ENCODE results near the gene SON.
"Not testable (repeated sequence)": the region's sequence is repeated elsewhere in the genome, so short reads cannot be mapped to it uniquely, and the experiment has no call there.

The SON gene

DNA sequence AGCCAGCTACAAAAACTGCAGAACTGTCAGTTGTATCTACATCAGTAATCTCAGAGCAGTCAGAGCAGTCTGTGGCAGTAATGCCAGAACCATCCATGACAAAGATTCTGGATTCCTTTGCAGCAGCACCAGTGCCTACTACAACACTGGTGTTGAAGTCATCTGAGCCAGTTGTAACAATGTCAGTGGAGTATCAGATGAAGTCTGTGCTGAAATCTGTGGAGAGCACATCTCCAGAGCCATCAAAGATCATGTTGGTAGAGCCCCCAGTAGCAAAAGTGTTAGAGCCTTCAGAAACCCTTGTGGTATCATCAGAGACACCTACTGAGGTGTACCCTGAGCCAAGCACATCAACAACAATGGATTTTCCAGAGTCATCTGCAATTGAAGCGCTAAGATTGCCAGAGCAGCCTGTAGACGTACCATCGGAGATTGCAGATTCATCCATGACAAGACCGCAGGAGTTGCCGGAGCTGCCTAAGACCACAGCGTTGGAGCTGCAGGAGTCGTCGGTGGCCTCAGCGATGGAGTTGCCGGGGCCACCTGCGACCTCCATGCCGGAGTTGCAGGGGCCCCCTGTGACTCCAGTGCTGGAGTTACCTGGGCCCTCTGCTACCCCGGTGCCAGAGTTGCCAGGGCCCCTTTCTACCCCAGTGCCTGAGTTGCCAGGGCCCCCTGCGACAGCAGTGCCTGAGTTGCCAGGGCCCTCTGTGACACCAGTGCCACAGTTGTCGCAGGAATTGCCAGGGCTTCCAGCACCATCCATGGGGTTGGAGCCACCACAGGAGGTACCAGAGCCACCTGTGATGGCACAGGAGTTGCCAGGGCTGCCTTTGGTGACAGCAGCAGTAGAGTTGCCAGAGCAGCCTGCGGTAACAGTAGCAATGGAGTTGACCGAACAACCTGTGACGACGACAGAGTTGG is 7.3 kb downstream of the SON start:
- no peak for DNase-seq

DNA sequence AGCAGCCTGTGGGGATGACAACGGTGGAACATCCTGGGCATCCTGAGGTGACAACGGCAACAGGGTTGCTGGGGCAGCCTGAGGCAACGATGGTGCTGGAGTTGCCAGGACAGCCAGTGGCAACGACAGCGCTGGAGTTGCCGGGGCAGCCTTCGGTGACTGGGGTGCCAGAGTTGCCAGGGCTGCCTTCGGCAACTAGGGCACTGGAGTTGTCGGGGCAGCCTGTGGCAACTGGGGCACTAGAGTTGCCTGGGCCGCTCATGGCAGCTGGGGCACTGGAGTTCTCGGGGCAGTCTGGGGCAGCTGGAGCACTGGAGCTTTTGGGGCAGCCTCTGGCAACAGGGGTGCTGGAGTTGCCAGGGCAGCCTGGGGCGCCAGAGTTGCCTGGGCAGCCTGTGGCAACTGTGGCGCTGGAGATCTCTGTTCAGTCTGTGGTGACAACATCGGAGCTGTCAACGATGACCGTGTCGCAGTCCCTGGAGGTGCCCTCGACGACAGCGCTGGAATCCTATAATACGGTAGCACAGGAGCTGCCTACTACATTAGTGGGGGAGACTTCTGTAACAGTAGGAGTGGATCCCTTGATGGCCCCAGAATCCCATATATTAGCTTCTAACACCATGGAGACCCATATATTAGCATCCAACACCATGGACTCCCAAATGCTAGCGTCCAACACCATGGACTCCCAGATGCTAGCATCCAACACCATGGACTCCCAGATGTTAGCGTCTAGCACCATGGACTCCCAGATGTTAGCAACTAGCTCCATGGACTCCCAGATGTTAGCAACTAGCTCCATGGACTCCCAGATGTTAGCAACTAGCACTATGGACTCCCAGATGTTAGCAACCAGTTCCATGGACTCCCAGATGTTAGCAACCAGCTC is 8.2 kb downstream of the SON start:
- no peak for DNase-seq

DNA sequence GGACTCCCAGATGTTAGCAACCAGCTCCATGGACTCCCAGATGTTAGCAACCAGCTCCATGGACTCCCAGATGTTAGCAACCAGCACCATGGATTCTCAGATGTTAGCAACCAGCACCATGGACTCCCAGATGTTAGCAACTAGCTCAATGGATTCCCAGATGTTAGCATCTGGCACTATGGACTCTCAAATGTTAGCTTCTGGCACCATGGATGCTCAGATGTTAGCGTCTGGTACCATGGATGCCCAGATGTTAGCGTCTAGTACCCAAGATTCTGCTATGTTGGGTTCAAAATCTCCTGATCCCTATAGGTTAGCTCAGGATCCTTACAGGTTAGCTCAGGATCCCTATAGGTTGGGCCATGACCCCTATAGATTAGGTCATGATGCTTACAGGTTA is 8.8 kb downstream of the SON start:
- DNase-seq = no peak

DNA sequence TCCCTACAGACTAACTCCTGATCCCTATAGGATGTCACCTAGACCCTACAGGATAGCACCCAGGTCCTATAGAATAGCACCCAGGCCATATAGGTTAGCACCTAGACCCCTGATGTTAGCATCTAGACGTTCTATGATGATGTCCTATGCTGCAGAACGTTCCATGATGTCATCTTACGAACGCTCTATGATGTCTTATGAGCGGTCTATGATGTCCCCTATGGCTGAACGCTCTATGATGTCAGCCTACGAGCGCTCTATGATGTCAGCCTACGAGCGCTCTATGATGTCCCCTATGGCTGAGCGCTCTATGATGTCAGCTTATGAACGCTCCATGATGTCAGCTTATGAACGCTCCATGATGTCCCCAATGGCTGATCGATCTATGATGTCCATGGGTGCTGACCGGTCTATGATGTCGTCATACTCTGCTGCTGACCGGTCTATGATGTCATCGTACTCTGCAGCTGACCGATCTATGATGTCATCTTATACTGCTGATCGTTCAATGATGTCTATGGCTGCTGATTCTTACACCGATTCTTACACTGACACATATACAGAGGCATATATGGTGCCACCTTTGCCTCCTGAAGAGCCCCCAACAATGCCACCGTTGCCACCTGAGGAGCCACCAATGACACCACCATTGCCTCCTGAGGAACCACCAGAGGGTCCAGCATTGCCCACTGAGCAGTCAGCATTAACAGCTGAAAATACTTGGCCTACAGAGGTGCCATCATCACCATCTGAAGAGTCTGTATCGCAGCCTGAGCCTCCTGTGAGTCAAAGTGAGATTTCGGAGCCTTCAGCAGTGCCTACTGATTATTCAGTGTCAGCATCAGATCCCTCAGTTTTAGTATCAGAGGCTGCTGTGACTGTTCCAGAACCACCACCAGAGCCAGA is 9.5 kb downstream of the SON start:
- no peak for DNase-seq

DNA sequence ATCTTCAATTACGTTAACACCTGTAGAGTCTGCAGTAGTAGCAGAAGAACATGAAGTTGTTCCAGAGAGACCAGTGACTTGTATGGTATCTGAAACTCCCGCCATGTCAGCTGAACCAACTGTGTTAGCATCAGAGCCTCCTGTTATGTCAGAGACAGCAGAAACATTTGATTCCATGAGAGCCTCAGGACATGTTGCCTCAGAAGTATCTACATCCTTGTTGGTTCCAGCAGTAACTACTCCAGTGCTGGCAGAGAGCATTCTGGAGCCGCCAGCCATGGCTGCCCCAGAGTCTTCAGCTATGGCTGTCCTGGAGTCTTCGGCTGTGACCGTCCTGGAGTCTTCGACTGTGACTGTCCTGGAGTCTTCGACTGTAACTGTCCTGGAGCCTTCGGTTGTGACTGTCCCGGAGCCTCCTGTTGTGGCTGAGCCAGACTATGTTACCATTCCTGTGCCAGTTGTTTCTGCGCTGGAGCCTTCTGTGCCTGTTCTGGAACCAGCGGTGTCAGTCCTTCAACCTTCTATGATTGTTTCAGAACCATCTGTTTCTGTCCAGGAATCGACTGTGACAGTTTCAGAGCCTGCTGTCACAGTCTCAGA is 10.3 kb downstream of the SON start:
- DNase-seq = no peak

DNA sequence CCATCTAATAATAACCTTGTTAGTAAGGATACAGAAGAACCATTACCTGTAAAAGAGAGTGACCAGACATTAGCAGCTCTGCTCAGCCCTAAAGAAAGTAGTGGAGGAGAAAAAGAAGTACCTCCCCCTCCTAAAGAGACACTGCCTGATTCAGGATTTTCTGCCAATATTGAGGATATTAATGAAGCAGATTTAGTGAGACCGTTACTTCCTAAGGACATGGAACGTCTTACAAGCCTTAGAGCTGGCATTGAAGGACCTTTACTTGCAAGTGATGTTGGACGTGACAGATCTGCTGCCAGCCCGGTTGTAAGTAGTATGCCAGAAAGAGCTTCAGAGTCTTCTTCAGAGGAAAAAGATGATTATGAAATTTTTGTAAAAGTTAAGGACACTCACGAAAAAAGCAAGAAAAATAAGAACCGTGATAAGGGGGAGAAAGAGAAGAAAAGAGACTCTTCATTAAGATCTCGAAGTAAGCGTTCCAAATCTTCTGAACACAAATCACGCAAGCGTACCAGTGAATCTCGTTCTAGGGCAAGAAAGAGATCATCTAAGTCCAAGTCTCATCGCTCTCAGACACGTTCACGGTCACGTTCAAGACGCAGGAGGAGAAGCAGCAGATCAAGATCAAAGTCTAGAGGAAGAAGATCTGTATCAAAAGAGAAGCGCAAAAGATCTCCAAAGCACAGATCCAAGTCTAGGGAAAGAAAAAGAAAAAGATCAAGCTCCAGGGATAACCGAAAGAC is 11.6 kb downstream of the SON start:
- DNase-seq = no peak

DNA sequence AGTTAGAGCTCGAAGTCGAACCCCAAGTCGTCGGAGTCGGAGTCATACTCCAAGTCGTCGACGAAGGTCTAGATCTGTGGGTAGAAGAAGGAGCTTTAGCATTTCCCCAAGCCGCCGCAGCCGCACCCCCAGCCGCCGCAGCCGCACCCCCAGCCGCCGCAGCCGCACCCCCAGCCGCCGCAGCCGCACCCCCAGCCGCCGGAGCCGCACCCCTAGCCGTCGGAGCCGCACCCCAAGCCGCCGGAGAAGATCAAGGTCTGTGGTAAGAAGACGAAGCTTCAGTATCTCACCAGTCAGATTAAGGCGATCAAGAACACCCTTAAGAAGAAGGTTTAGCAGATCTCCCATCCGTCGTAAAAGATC is 12.1 kb downstream of the SON start:
- no peak for DNase-seq

DNA sequence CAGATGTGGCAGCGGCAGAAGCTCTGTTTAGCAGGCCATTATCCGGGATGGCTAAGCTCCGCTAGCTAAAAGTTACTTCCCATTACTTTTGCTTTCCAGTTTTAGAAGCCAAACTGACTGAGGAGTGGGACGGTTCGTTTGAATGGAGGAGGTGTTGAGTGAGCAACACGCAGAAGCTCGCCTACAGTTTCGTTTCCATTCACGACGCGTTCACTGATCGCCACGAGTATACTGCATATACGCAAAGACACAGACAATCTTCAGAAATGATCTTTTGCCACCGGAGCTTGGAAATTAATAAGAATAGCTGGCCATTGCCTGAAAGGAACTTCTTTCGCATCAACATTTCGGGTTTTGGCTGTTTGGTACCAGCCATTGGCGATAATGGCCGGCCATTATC is 14.6 kb downstream of the SON start:
- DNase-seq = no peak

DNA sequence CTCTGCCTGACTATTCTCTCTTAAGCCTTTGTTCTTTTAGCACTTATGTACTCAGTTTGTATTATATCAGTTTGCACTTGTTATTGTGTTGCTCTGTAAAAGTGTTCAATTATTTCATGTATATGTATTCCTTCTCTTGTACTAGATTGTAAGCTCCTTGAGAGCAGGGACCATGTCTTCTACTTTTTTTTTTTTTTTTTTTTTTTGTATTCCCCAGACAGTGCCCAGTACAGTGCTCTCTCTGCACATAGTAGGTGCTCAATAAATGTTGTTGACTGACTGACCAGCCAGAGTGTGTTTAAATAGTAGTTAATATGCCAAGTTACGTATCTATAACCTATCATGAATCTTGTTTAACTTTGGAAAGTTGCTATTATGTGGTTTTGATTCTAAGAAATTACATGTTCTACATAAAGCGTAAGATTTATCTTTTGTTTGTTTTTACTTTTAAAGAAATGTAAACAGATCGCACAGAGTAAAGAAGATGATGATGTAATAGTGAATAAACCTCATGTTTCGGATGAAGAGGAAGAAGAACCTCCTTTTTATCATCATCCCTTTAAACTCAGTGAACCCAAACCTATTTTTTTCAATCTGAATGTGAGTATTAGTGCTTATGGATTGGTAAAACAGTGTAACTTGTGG is 16.1 kb downstream of the SON start:
- no peak for DNase-seq

DNA sequence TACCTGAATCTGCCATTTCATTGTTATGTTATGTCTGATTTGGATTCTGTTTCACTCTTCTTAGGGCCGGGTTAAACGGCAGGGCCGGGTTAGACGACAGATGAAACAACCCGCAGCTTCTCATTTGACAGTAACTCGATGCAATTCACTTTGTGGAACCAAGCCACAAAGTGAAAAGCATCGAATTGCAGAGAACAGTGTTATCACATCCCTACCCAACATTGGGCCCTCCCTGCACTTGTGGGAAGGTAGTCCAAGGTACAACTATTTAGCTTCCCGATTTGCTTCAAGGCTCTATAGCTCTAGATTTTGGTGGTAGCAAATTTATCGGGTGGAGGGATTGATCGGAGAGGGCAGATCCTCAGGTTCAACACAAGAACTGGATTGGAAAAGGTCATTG is 17.0 kb downstream of the SON start:
- DNase-seq = no peak

DNA sequence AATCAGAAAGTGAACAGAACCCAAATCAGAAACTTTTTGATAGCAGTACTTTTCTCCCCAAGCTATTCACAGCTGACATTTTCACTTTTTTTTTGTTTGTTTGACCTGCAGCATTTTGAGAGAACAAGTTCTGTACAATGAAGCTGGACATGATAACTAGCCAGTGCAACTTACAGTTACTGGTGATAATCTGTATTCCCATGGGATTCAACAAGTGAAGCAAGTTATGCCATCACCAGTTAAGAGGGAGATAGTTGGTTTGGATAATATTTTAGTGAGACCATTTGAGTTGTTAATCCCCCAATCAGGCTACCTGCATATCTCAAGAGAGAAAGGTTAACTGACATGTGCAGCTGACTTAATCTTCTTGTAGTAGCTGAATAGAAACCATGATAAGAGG is 18.1 kb downstream of the SON start:
- no peak for DNase-seq

DNA sequence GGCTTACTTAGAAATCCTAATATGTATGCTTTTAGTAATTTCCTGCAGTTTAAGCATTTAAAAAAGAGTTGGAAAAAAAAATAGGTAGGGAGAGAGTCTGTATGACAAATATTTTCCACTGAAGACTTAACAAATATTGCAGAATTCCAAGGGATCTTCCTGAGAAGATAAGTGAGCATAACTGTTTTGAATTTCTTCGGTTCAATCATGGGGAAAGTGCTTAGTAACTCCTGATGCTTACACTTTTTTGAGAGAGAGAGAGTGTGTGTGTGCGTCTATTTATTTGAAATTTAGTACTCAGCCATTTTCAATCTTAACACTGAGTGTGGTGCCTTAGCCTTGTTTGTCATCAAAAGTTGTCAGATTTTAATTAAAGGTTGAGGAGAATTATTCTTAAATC is 18.5 kb downstream of the SON start:
- DNase-seq = no peak

DNA sequence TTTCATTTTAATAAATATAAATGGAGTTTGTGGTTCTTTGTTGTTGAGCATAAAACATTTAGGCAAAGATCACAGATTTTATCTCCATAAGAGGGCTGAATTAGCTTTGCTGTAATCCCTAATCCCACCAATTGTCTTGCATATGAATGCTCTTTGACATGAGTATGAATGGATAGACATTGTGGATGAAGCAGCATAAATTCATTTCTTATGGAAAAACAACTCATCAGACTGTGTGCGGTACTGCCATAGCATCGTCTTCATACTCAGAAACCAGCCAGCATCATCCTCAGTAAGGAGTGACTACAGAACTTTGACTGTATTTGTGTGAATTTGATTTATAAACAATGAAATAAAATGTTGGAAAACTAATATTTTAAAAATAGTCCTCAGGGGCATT is 19.6 kb downstream of the SON start:
- no peak for DNase-seq

DNA sequence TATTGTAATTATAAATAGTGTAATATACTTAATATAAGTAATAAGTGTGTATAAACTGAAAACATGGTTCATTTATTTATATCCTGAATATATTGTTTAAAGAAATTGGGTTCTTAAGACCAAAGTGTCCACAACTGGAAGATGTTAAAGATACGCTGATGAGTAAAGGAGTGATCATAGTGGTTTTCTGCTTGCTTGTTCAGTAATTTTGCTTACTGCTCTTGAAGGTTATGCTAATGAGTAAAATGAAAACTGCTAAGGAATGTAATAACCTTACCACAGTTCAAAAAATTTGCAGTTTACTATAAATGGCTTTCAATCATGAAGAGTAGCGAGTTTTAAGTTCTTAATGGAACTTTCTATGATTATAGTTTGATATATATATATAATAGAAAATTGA is 23.7 kb downstream of the SON start:
- DNase-seq = no peak

DNA sequence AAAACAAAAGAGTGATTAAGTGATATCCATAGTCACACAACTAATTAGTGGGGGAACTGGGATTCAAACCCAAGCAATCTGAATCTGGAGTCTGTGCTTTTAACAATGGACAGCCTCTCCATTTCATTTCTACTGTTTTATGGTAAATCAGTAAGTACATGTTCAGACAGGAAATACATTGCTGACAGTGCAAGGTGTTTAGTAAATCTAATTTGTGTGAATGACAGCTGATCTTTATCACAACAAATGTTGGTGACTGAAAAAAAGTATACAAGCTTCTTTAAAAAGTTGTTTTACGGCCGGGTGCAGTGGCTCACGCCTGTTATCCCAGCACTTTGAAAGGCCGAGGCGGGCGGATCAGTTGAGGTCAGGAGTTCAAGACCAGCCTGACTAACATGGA is 25.1 kb downstream of the SON start:
- no peak for DNase-seq

DNA sequence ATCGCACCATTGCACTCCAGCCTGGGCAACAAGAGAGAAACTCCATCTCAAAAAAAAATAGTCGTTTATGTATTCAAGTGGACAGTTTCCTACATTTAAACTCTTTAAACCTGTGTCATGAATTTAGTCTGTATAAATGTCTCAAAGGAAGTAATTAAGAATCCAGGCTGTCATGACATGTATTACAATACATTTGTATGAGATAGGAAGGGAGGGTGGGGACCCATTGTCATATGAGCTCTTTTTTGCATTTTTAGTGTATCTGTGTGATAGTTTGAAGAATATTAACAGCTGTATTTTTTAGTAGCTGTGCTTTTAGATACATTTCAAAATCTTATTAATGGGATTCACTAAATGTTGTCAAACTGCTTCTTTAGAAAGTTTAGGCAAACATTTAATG is 25.6 kb downstream of the SON start:
- no peak for DNase-seq

DNA sequence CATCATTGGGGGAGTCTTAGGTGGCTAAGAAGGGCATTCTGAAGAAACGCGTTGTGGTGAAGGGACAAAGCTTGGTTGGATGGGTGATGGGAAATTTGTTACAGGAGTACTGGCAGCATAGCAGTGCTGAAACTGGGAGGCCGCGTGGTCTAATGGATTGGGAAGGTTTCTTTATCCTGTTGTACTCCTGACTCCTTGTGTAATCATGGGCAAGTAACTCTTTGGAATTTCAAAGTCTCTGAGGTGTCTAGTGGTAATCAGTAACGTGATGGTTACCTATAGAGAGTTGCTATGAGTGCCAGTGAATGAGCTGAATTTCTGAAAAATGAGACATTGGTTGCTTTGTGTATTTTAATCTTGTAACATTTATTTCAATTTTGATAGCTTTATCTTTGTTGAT is 27.2 kb downstream of the SON start:
- DNase-seq = no peak

DNA sequence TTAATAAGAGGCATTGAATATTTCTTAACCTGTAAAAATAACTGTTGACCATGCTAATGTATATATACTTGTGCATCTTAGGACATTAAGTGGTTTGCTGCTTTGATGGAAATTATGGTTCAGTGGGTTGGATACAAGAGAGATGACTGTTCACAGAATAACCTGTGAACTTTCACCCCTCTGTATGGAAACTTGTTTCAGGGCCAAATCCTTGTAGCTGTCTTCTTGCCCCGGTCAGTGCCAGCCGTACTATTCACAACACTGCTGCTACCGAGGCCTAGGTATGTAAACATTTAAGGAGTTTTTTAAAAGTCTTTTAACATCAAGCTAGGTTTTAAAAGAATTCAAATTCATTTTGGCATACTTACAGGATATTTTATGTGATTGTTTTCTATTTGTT is 29.5 kb downstream of the SON start:
- no peak for DNase-seq

DNA sequence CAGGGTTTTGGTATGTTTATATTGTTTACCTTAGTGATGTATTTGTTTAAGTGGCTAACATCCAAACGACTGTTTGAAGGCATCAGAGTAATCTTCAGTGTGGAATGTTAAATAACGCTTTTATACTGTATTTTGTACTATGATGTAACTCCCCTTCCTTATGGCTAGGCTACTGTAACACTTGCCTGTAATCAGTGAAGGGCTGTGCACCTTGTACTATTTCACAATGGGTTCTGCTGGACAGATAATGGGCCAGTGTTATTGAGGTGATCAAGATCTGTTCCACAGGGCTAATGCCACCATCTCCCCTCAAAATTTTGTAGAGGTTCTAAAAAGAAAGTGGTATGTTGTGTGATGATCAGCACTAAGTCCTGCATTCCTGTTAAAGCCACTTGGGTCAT is 33.9 kb downstream of the SON start:
- not testable (repeated sequence) for DNase-seq

DNA sequence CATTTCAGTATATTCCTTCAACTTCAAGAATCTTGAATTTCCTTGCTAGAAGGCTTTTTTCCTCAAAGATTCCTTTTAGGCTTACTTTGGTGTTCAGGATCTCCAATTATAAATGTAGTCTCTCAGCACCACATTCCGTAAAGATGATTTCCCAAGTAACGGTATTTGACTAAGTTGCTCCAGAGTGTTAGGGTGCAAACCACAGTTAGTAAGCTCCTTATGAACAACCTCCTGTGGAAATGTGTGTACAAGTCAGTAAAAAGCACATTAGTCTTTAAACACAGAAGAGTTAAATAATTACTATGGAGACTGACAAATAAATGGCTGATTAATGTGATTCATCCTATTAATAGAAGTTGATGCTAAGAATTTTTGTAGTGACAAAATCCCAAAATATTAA is 35.4 kb downstream of the SON start:
- DNase-seq = no peak

DNA sequence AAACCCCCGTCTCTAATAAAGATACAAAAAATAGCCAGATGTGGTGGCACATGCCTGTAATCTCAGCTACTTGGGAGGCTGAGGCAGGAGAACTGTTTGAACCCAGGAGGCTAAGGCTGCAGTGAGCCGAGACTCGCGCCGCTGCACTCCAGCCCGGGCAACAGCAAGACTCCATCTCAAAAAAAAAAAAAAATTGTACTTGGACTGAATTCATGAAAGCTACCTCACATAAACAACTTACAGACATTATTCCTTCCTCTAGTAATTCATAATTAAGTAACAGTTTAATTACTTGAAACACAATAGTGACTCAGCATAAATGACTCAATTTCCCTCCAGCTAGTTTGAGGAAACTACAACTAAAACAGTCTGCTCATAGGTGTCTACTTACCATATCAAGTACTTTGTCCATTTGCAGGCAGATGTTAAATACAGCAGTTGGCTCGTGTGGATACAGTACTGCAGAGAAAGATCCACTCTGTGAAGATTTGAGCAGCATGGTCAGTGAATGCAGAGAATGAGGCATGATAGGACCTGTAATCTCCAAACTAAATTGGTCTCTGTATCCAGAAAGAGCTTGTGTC is 36.2 kb downstream of the SON start:
- DNase-seq = no peak

All from islet precursor cell (in vitro differentiated cells).